ENCODE measurements around the gene GK2.

GK2 gene

DNA sequence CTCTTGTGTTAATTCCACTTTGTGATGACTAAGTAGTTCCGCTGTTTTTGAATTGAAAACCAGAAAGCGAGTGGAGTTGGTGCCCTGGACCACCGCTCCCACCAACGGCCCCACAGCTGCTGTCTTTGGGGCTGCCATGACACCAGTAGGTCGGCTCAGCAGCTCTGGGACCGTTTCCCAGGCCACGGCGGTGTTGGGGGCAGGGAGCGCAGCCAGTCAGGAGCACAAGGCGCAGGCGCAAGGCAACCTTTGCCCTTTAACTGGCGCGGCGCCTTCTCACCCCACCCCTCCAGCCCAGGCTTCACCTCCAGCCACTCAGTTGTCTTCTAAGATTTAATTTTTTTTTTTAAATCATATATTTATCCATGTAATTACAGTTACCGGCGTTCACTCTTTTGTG, at the start of gene GK2:
GK2 (minus strand) TSS at position 166 of the 400 bp plus-strand sequence; CDS start at position 138, 28 bp downstream.
- DNase-seq = no peak

DNA sequence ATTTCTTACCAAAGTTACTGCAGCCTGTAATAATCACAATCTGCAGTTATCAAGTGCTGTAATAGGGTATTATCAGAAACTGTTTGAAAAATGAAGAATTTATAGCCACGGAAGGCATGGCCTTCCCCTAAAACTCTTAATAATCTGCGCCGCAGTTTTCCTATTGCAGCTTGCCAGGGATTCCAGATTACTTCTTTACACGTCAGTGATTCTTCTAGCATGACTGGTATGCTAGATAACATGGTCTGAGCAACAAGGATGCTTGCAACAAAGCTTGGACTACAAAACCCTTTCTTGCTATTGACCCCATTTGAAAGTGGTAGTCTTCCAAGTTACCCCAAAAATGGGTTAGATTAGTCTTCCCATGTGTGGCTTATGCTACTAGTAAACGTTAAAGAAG, 47.2 kb upstream of the GK2 start:
- no peak for DNase-seq

GRCh38 chr4:79454656-79455055, 46.6 kb upstream of the GK2 start:
- DNase-seq = no peak

DNA sequence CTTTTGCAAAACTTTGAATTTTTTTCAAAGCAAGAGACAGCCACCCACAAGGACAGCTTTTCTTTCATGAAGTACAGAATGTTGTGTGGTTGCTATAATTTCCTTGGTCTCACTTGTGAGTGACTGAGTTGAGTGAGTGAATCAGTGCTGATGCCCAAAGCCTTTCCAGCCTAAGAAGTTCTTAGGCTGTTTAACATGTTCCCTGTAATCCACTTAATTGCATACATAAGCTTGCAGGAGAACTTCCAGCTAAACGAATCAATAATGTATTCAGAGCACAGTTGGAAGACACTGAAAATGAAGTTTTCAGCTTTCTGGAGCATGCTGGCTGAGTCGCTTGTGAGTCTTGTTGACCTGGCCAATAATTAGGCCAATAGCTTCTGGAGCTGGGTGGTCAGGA, 42.0 kb upstream of the GK2 start:
- DNase-seq = no peak

GRCh38 chr4:79446145-79446544, 38.1 kb upstream of the GK2 start:
- no peak for DNase-seq

DNA sequence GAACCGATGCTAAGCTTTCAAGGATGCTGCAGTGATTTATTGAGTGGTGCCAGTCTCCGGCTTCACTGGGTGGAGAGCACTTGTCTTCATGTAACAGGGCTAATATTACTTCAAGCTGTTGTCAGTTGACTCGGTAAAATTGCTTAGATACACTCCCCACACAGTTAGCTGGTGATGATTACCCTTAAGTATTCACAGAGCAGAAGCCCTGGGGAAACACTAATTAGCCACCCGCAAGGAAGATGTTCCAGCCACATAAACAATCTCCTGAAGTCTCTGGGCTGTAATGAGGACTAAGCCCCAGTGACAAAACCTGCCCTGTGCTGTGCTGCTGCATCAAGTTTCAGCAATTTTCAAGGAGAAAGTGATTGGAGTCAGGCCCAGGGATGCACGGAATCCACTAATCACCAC, 37.3 kb upstream of the GK2 start:
- DNase-seq = no peak

DNA sequence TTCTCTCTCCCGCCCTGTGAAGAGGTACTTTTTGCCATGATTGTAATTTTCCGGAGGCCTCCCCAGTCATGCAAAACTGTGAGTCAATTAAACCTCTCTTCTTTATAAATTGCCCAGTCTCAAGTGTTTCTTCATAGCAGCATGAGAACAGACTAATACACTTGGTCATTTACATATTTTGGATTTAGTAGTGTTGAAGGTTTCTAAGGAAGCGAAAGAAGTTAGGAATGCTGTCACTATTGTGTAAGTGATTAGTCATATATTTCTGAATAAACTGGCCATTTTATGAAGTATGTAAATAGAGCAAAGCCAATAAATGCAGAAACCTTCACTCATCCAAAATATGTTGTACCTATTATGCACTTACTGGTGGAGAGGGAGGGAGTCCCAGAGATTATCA, 34.4 kb upstream of the GK2 start:
- DNase-seq = no peak

- DNase-seq = no peak
Observed at GRCh38 chr4:79439489-79439888, 31.5 kb upstream of the GK2 start.

DNA sequence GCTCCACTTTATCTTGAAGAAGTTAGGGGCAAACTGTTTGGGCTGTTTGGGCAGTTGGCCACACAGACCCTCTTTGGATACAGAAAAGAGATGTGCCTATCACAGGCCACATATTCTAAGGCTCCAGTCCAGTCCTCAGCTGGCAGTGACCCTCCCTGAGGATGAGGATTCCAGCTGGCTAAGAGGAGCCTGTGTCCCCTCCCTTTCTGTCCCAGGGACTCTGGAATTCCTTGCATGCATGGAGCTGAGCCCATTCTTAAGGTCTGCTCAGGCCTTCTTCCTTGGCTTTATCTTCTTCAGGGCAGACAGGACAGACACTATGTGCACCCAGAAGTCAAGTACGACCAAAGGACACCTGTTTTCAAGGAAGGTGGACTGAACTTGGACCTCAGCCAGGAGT, 23.8 kb upstream of the GK2 start:
- DNase-seq = no peak

DNA sequence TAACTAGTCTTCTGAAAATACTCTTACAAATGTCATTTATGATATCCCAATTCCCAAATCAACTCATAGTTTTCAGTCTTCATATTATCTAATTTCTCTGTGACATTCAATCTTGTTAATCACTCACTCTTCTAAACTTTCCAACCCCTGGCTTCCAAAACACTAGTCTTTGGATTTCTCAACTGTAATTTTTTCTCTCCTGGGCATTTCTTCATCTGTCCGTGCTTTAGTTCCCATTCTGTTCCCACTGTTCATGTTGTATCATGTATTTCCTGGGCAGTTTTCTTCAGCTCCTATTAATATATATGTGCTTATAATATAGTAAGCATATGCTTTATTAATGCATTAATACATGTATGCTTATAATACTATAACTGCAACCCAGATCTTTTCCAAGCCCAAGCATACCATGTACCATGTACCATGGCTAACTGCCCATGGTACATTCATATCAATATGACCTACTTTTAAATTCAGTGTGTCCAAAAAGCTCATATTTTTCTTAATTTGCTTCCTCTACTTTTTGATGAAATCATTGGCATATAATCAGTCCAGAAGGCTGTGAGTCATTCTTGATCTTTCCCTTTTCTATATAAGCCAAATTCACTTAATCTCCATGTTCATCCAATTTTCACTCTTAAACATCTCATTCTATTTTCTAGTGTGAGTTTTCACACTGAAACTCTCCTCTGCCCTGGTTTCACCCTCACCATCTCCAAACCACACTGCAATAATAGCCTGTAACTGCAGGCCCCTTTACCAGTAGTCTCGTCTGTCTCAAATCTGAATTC, 21.3 kb upstream of the GK2 start:
- no peak for DNase-seq

DNA sequence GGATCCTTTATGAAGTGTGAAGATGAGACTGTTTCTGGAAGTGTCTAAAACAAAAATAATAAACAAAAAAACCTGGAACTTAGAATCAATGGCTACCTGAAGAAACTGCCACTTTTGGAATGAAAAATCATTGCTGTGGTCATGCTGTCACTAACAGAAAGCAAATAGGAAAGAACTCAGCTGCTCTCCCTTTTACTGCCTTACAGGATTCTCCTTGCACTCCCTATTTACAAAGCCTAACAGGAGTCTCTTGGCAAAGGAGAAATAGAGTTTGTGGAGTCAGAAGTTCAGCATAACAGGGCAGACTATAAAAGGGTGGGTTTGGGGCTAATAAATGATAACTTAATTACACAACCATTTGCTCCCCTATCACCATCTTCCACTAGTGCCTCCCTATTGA, 19.0 kb upstream of the GK2 start:
- DNase-seq = no peak

DNA sequence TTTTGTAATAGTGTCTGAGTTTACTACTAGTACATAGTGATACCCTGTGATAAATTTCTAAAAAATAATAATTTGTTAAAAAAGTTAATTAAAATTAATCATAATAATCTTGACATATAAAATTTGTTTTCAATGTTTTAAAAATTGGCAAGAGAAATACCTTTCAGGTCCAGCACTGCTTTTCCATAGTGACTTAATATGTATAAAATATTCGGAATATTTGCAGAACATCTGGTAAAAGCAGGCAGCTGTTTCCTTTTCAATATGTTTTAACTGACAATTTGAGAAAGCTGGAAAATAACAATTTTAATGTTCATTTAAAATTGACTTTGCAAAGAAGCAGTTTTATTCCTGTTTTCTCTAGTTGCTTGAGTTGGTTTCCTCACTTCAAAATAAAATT, 17.6 kb upstream of the GK2 start:
- DNase-seq = no peak

- no peak for DNase-seq
Observed at GRCh38 chr4:79421483-79421882, 13.5 kb upstream of the GK2 start.

GRCh38 chr4:79413886-79414285, 5.9 kb upstream of the GK2 start:
- no peak for DNase-seq

DNA sequence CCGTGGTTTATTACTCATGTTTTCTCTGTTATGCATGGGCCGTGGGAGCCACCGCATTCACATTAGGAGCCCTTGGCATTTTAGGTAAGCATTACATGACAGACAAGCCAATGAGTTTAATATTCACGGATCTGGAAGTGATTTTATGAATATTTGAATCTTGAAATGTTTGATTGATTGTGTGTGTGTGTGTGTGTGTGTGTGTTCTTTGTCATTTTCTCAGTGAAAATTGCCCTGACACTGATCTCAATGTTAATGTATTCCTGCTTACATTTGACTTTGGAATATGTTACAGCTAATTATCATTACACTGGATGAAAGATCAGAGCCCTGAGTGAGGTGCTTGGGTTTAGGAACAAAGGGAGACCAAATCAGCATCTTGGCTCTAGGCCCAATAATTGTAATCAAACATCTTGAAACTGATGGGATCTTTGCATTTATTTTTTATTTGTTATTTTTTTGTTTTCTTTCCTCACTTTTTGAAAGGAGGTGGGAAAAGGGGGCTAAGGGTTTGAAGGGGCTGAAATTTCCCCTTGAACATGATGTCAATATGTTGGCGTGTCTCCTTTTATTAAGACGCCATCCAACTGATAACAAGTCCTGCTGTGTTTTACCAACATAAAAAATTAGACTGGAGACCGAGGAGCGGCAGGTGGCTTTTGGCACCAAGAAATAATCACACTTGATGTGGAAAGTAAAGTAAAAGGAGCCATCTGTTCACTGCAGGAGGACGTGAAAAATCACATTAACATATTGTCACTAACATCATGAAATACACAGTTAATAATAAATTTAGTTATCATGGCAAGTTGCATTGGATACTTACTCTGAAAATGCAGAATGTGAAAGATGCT, 5.2 kb upstream of the GK2 start:
- no peak for DNase-seq

DNA sequence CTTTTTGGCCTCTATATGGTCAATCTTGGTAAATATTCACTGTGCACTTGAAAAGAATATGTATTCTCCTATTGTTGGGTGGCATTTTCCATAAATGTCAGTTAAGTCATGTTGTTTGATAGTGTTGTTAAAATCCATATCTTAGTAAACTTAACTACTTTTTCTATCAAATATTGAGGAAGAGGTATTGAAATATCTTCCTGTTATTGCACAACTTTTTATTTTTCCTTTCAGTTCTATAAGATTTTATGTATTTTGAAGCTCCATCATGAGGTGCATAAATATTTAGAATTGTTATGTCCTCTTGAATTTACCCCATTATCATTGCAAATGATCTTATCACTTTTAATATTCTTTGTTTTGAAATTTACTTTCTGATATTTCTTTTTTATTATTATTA, 3.4 kb downstream of the GK2 start:
- no peak for DNase-seq

- DNase-seq = no peak
Observed at GRCh38 chr4:79403356-79403755, 4.7 kb downstream of the GK2 start.

DNA sequence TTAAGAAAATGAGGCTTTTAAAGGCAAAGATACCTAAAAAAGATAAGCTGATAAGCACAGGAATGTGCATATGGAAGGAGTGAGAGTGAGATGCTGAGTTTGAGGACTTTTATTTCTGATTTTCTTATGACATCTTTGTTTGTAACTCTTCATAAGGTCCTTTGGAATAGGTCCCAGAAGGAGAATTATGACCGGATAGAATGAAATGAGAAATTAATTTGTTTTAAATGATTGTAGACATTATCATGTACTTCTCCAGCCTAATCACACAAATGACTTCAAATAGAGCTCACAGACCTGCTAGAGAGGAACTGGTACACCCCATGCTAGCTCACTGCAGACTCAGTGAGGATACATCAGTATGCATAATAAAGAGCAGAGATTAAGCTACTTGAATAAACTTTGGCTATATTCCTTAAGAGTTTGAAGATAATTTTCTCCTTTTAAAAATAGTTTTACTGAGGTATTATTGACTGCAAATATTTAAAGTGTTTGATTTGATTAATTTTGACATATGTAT, 5.6 kb downstream of the GK2 start:
- no peak for DNase-seq

DNA sequence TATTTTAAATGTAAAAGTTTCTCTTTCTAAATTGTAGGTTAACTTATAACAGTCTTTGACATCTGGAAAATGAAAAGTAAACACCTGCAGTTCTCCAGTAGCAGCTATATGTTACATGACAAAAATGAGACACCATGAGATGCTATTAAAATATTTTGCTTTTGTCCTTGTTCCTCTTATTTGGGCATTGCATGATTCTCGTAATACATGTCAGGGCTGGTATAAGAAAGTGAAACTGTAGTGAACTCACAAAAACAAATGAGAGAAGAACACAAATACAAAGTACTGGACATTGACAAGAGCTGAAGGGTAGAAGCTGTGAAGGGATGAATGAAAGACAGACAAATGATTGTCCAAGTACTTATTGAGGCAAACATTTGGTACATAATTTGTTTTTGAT, 9.0 kb downstream of the GK2 start:
- no peak for DNase-seq

DNA sequence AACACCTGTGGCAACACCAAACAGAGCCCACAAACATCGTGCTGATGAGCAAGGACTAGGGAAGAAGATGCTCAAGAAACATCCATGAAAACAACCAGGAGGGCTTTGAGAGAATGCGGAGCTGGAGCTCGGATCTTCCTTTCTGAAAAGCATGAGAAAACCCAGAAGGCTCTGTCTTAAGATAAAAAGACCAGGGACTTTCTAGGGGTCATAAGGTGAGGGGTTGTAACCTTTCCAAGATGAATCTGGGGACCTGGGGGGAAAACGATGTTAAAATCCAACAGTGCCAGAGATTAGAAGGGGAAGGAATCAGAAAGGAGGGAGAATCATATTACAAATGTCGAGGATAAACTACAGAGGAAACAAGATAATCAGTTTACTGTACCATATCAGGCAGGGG, 10.1 kb downstream of the GK2 start:
- no peak for DNase-seq

DNA sequence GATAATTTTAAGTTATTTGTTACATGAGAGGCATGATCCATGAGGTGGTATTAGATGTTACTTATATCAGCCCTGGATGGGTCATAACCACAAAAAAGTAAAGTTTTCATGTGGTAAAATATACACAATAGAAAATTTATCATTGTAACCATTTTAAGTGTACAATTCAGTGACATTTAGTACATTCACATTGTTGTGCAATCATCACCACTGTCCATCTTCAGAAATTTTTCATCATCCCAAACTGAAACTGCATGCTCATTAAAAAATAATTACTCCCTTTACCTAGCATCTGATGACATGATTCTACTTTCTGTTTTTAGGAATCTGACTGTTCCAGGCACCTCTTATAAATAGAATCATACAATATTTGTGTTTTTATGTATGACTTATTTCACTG, 11.2 kb downstream of the GK2 start:
- no peak for DNase-seq

DNA sequence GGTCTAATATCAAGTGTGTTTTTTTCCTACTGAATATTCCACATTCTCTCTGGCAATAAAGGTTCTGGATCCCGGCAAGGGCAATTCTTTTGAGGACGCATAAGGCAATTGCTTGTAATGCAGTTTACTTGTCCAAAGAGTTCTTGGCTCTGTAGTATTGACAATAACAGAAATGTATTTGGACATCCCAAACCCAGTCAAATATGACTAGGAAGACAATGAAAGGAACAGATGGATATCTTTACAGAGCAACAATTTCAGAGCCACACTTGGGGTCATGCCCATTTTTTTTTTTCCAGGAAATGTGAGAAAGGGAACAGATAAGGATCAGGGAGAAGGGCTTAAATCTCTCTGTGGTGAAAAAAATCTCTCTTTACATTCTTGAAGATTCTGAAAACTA, 12.2 kb downstream of the GK2 start:
- no peak for DNase-seq

DNA sequence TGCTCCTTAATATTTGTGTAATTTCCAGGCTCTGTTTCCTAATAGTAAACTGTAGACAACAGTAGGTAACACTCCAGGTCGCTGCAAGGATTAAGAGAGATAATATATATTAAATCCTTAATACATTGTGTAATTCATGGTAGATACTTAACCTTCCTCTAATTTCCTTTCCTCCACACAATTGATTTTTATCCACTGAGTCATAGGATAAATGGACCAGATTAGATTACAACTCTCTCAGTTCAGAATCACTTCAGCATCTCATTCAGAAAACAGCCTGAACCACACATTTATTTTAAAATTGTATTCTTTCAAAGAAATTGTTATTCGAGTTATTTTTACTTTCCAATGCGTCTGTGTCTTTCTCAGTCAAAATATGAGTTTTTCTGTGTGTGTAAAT, 17.1 kb downstream of the GK2 start:
- DNase-seq = no peak

- no peak for DNase-seq
Observed at GRCh38 chr4:79385641-79386040, 22.4 kb downstream of the GK2 start.
